Activated naive CD8-positive, alpha-beta T cell treated with anti-CD3 and anti-CD28 coated beads for 36 hours (primary cell): ENCODE results near the gene NUP133. TPM values are rescaled to one million over a fixed set of nuclear protein-coding genes. Genes with fewer than 3 reads are reported as not detected.

Experiments used
- DNase-seq: peaks from one replicate; pipeline ENCODE4 v3.0.0; 2021
- H3K27ac Mint-ChIP-seq: one replicate; pipeline ENCODE4 v1.8.0; 2022; ENCODE audit warnings: mild to moderate bottlenecking, moderate library complexity, mixed read lengths
- H3K27me3 Mint-ChIP-seq: one replicate; pipeline ENCODE4 v1.8.0; 2022; ENCODE audit warnings: mild to moderate bottlenecking, mixed read lengths
- H3K36me3 Mint-ChIP-seq: one replicate; pipeline ENCODE4 v1.8.0; 2021; ENCODE audit warnings: mild to moderate bottlenecking, mixed read lengths
- H3K4me1 Mint-ChIP-seq: one replicate; pipeline ENCODE4 v1.8.0; 2021; ENCODE audit warnings: mixed read lengths
- H3K4me3 Mint-ChIP-seq: one replicate; pipeline ENCODE4 v1.8.0; 2022; ENCODE audit warnings: mild to moderate bottlenecking, moderate library complexity, mixed read lengths
- H3K9me3 Mint-ChIP-seq: one replicate; pipeline ENCODE4 v1.8.0; 2022; ENCODE audit warnings: mixed read lengths
- total RNA-seq, 2 experiments: library from RNA; stranded (reverse); gene quantifications; one replicate each; pipeline ENCODE4 v1.2.3, GENCODE V29; 2021

The NUP133 gene
- total RNA-seq, 2 experiments from 2014 or later = 62.7 to 64.8 TPM

GRCh38 chr1:229448354-229448753, 59.8 kb downstream of the NUP133 start:
- Mint-ChIP-seq H3K4me1 (peaks cover 6% of the 10 kb centered on the region), H3K27ac (no peak overlapping the region), H3K27me3 (no peaks in the 10 kb centered on the region), H3K36me3 (peaks cover 14% of the 10 kb centered on the region), H3K4me3 (no peak overlapping the region), H3K9me3 (no peaks in the 10 kb centered on the region)
- DNase-seq = no peak

- Mint-ChIP-seq H3K36me3 (peaks cover 14% of the 10 kb centered on the region), H3K27ac (no peak overlapping the region), H3K4me1 (peaks cover 6% of the 10 kb centered on the region), H3K9me3 (no peaks in the 10 kb centered on the region), H3K27me3 (no peaks in the 10 kb centered on the region), H3K4me3 (no peak overlapping the region)
- no peak for DNase-seq
These were observed 60.3 kb downstream of the NUP133 start for GRCh38 chr1:229447809-229448252.

GRCh38 chr1:229445828-229446227, 62.3 kb downstream of the NUP133 start:
- H3K27me3 Mint-ChIP-seq = no peaks in the 10 kb centered on the region
- H3K9me3 Mint-ChIP-seq = peaks cover under 1% of the 10 kb centered on the region
- H3K36me3 Mint-ChIP-seq = peaks cover 18% of the 10 kb centered on the region
- H3K27ac Mint-ChIP-seq = no peak overlapping the region
- H3K4me1 Mint-ChIP-seq = peaks cover 17% of the 10 kb centered on the region
- no peak for DNase-seq
- H3K4me3 Mint-ChIP-seq = no peak overlapping the region

GRCh38 chr1:229440851-229441537, 67.1 kb downstream of the NUP133 start:
- H3K9me3 Mint-ChIP-seq = peaks cover 6% of the 10 kb centered on the region
- peak overlapping the region; percentile 59 for H3K4me3 Mint-ChIP-seq
- no peak for DNase-seq
- H3K27ac Mint-ChIP-seq = peak overlapping the region; percentile 85
- H3K36me3 Mint-ChIP-seq = peaks cover 34% of the 10 kb centered on the region
- peaks cover 10% of the 10 kb centered on the region for H3K27me3 Mint-ChIP-seq
- H3K4me1 Mint-ChIP-seq = peaks cover 26% of the 10 kb centered on the region

- Mint-ChIP-seq H3K27ac (no peak overlapping the region), H3K36me3 (peaks cover 31% of the 10 kb centered on the region), H3K9me3 (peaks cover 6% of the 10 kb centered on the region), H3K4me1 (peaks cover 30% of the 10 kb centered on the region), H3K27me3 (peaks cover 36% of the 10 kb centered on the region), H3K4me3 (no peak overlapping the region)
- DNase-seq = no peak
These were observed 70.1 kb downstream of the NUP133 start for GRCh38 chr1:229438021-229438420.

GRCh38 chr1:229437443-229437842, 70.7 kb downstream of the NUP133 start:
- H3K9me3 Mint-ChIP-seq = peaks cover 6% of the 10 kb centered on the region
- H3K36me3 Mint-ChIP-seq = peaks cover 31% of the 10 kb centered on the region
- peaks cover 30% of the 10 kb centered on the region for H3K4me1 Mint-ChIP-seq
- H3K27ac Mint-ChIP-seq = no peak overlapping the region
- H3K4me3 Mint-ChIP-seq = no peak overlapping the region
- no peak for DNase-seq
- peaks cover 42% of the 10 kb centered on the region for H3K27me3 Mint-ChIP-seq

- peaks cover 54% of the 10 kb centered on the region for H3K27me3 Mint-ChIP-seq
- peaks cover 6% of the 10 kb centered on the region for H3K9me3 Mint-ChIP-seq
- peaks cover 29% of the 10 kb centered on the region for H3K36me3 Mint-ChIP-seq
- no peak overlapping the region for H3K4me3 Mint-ChIP-seq
- H3K4me1 Mint-ChIP-seq = peaks cover 24% of the 10 kb centered on the region
- DNase-seq = no peak
- no peak overlapping the region for H3K27ac Mint-ChIP-seq
These were observed 71.9 kb downstream of the NUP133 start for GRCh38 chr1:229436201-229436600.

GRCh38 chr1:229434641-229435051, 73.5 kb downstream of the NUP133 start:
- Mint-ChIP-seq H3K4me3 (no peak overlapping the region), H3K4me1 (peaks cover 17% of the 10 kb centered on the region), H3K36me3 (peaks cover 17% of the 10 kb centered on the region), H3K27me3 (peaks cover 69% of the 10 kb centered on the region), H3K9me3 (peaks cover 2% of the 10 kb centered on the region), H3K27ac (no peak overlapping the region)
- no peak for DNase-seq

GRCh38 chr1:229434005-229434640, 74.0 kb downstream of the NUP133 start, which contains the start of gene ACTA1:
TSS of gene ACTA1 (minus strand) at chr1:229434094. CDS start at chr1:229433115, 979 bp downstream.
- no peak for DNase-seq
- Mint-ChIP-seq H3K4me3 (no peak within 1 kb of the TSS), H3K27me3 (peaks cover 72% of the 10 kb centered on the region), H3K4me1 (peaks cover 17% of the 10 kb centered on the region), H3K9me3 (peaks cover 2% of the 10 kb centered on the region), H3K36me3 (peaks cover 16% of the 10 kb centered on the region), H3K27ac (no peak within 1 kb of the TSS)

GRCh38 chr1:229433364-229434004, 74.7 kb downstream of the NUP133 start:
- DNase-seq = no peak
- H3K27me3 Mint-ChIP-seq = peaks cover 75% of the 10 kb centered on the region
- no peak overlapping the region for H3K27ac Mint-ChIP-seq
- H3K4me1 Mint-ChIP-seq = peaks cover 13% of the 10 kb centered on the region
- H3K4me3 Mint-ChIP-seq = no peak overlapping the region
- peaks cover 10% of the 10 kb centered on the region for H3K36me3 Mint-ChIP-seq
- H3K9me3 Mint-ChIP-seq = no peaks in the 10 kb centered on the region

- DNase-seq = no peak
- Mint-ChIP-seq H3K36me3 (peaks cover 5% of the 10 kb centered on the region), H3K27me3 (peaks cover 80% of the 10 kb centered on the region), H3K4me1 (peaks cover 13% of the 10 kb centered on the region), H3K4me3 (no peak overlapping the region), H3K9me3 (no peaks in the 10 kb centered on the region), H3K27ac (no peak overlapping the region)
These were observed 75.2 kb downstream of the NUP133 start for GRCh38 chr1:229432905-229433304.

- Mint-ChIP-seq H3K27me3 (peaks cover 86% of the 10 kb centered on the region), H3K9me3 (no peaks in the 10 kb centered on the region), H3K4me3 (peak overlapping the region; percentile 46), H3K27ac (no peak overlapping the region), H3K4me1 (peaks cover 12% of the 10 kb centered on the region), H3K36me3 (no peaks in the 10 kb centered on the region)
- DNase-seq = no peak
These were observed 76.1 kb downstream of the NUP133 start for GRCh38 chr1:229432116-229432461.

GRCh38 chr1:229431284-229432115, 76.6 kb downstream of the NUP133 start:
- no peaks in the 10 kb centered on the region for H3K9me3 Mint-ChIP-seq
- H3K36me3 Mint-ChIP-seq = no peaks in the 10 kb centered on the region
- peaks cover 86% of the 10 kb centered on the region for H3K27me3 Mint-ChIP-seq
- DNase-seq = no peak
- H3K27ac Mint-ChIP-seq = no peak overlapping the region
- peak overlapping the region; percentile 46 for H3K4me3 Mint-ChIP-seq
- peaks cover 12% of the 10 kb centered on the region for H3K4me1 Mint-ChIP-seq

GRCh38 chr1:229430761-229431283, 77.3 kb downstream of the NUP133 start:
- Mint-ChIP-seq H3K4me1 (peaks cover 12% of the 10 kb centered on the region), H3K27me3 (peaks cover 88% of the 10 kb centered on the region), H3K36me3 (no peaks in the 10 kb centered on the region), H3K4me3 (peak overlapping the region; percentile 46), H3K9me3 (no peaks in the 10 kb centered on the region), H3K27ac (no peak overlapping the region)
- DNase-seq = peak; percentile 64
